Fibroblast of mammary gland (primary cell): ENCODE measurements around the gene DNER.
A peak's percentile ranks its signal among the peaks of the same experiment; 100 is the strongest.

Source experiments
- DNase-seq: peaks from one replicate; pipeline ENCODE4 v3.0.0-alpha.2; 2010; ENCODE audit warnings: low read depth
- H3K4me3 ChIP-seq: 2 replicates; pipeline ENCODE4 v1.5.1; 2011; ENCODE audit warnings: low read depth, mild to moderate bottlenecking, low read length, moderate library complexity; ENCODE audit not compliant: control insufficient read depth
- CTCF ChIP-seq: conservative IDR thresholded peaks from 2 replicates; pipeline ENCODE4 v1.5.1; 2011; ENCODE audit warnings: low read depth, low read length, inconsistent platforms; ENCODE audit not compliant: control insufficient read depth, insufficient read depth

The DNER gene

DNA sequence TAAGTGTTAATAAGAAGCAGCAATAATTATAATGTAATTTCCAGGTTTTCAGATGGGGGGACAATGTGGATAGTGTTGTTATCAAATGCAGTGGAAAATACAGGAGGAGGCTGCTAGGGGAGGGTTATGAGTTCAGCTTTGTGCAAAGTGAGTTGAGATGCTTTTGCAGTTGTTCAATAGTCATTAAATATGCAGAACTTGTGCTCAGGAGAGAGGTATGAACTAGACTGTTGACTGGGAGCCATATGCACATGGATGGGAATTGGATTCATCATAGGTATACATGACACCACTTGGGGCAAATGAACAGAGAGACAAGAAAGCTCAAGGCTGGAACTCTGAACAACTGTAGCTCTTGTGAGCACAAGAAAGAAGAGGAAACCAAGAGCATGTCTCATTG lies 261.1 kb downstream of the DNER start:
- H3K4me3 ChIP-seq: no peak overlapping the region
- TF ChIP-seq CTCF: no peak
- no peak for DNase-seq

- TF ChIP-seq CTCF: no peak
- no peak for DNase-seq
- no peak overlapping the region for H3K4me3 ChIP-seq
These were observed 262.5 kb downstream of the DNER start for GRCh38 chr2:229451852-229452251.

DNA sequence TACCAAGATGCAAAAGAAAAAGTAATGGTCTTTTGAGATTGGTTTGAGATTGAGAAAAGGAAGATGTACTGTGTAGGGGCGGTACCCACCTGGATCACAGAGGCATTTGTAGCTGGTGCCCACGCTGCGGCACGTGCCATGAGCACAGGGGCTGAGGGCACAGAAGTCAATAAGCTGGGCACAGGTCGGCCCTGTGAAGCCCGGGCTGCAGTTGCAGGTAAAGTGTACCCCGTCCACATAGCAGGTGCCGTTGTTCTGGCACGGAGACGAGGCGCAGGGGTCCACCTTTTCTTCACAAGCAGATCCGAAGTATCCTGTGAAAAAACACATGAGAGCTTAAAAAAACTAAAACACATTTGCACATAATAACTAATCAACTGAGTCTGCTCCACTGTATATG lies 267.1 kb downstream of the DNER start:
- no peak for TF ChIP-seq CTCF
- H3K4me3 ChIP-seq: no peak overlapping the region
- no peak for DNase-seq

DNA sequence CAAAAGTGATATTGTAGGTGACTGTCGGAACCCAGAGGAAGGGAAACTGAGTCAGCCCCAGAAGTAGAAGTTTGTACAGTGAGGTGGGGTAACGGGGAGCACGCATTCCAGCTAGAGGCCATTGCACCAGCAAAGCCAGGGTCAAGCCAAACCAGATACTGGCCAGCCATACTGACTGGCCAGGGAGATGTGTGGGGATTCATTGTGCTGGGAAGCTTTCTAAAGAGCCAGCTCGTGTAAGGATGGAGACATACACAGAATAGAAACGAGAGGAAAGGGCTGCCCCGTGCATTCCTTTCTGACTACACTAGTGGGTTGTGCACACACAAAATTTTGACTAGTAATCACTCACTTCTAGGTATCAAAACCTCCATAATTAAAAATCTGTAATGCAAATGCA lies 268.0 kb downstream of the DNER start:
- H3K4me3 ChIP-seq: peak overlapping the region; percentile 8
- no peak for DNase-seq
- no peak for TF ChIP-seq CTCF

GRCh38 chr2:229445501-229446211 lies 268.7 kb downstream of the DNER start:
- peak overlapping the region; percentile 8 for H3K4me3 ChIP-seq
- TF ChIP-seq CTCF: no peak
- DNase-seq: peak; percentile 88

DNA sequence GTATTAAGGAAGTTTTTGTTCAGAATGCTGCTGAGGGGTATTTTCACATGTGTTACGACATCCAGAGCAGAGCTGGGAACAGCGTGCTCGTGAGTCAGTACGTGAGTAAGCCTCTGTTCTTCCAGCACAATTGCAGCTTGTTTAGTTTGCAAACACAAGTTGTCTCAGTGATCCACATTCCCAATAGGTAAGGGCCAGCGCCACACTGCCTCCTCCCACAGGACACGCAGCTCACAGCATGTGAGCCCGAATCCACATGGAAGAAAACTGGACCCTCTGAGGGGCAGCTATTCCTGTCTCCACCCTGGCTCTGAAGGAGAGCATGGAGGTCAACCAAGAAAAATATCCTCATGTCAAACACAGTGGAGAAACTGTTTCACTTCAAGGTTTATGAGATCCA lies 269.3 kb downstream of the DNER start:
- no peak overlapping the region for H3K4me3 ChIP-seq
- TF ChIP-seq CTCF: no peak
- DNase-seq: peak; percentile 100

DNA sequence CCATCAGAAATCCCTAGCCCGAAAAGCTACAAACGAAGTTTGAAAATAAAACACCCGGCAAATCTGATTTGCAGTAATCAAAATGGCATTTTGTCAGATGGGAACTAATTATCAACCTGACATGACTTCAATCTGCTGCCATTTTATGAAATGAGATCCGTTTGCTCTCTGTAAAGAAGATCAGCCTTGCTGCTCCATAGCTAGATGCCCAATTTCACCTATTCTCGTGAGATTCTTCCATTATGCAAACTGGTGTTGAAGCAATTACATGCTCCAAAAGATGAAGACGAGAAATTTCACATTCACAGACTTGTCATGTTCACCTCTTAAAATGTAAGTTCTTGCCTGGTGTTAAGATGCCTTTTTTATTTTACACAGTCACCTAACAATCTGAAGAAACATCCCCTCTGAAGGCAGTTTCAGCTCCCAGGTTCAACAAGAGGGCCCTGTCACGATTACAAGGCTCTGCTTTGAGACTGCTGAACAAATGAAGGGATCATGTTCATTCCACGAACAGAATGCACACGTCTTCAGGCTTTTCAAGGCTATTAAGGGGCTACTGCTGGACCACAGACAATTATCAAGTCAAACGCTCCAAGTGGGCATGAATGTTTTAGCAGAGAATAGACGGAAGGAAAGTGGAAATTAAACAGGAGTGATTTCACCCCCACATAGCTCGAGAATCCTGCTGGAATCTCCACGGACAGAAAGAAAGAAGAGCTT lies 270.6 kb downstream of the DNER start:
- DNase-seq: no peak
- H3K4me3 ChIP-seq: no peak overlapping the region
- TF ChIP-seq CTCF: no peak
